Astrocyte of the hippocampus (primary cell): Measurements from ENCODE around the gene LIPC.

Experiments
- DNase-seq: peaks from one replicate; pipeline ENCODE4 v3.0.0; 2011; ENCODE audit warnings: low read depth, low spot score

The LIPC gene

DNA sequence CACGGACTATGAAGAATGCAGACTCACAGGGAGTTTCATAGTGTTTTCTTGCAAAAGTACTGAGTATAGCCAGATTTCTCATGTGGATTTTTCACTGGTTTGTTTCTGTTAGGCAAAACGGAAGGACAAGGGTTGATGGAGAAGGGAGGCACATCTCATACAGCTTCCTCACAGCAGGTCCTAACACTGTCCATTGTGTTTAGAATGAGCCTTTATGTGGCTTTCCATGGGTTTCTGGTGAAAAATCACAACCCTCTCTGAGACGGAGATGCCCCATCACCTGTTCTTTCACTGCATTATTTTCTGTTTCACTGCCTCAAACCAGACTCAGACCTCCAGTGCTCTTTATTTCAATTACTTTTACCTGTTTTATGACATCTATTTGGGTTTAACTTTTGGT lies 25.0 kb upstream of the LIPC start:
- DNase-seq, result no peak

DNA sequence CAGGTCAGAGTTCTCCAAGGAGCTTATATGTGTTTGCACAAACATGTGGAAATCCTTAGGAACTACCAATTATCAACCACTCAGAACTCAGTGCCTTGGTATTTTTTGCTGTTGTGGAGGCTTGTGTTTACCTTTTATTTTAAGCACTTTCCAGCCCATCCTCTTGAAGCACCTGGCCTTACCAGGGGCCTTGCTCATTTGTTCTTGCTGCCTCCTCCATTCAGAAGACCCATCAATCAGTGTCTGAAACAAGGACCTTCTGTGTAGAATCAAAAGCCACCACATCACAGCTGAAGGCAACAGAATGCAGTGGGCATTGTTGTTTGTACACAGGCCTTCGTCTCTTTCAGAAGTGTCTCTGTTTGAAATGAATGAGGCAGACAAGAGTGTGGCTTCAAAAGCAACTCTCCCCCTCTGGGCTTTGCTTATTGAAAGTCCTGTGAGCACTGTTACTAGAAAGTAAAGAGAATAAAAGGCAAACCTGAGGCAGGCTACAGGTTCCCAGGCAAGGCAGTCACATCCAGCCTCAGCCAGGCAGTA lies 24.5 kb upstream of the LIPC start:
- DNase-seq, result no peak

DNA sequence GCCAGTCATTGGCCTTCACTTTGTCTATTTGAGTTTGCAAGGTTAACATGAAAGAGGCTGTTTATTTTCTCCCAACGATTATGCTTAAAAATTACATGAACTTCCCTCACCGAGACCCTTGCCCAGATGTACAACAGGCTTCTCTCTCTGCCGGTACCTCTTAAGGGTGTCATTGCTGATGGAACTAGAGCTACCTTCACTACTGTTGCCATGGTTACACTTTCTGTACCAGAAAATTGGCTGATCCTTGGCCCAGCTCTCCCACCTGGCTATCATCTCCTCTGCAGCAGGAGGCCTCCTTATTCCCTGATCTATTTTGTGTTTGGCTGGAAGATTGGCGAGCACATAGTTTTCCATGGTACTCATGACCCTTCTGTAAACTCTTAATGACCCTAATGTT lies 24.0 kb upstream of the LIPC start:
- DNase-seq, result no peak

DNA sequence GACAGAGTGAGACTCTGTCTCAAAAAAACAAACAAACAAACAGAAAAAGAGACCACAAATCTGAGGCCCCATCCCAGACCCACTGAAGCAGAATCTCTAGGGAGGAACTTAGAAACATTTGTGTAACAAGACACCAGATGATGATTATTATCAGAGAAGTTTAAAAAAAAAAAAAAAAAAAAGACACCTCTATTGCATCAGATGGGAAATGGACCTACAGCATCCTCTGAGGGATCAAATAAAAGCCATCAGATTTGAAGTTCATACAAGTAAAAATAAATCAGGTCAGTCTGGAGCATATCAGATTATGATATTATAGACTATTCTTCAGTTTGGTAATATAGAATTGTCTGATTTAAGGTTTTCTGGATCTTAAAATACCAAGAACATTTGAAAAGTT lies 21.9 kb upstream of the LIPC start:
- DNase-seq, result no peak

DNA sequence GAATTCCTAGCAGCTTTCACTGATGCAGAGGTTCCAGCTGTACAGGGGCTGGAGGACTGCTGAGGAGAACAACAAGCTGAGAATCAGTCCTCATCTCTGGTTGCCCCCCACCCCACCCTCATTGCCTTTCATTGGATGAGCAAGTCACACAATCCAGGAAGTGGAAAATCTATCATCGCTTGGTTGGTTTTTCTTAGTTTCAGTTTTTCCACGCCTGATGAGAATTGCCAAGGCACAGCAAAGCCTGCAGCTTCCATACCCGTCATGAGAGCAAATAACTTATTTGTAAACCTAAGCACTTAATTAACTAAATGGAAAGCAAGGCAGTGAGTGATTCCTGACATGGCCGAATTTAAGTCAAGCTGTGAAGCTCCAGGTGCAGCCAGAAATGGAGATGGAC lies 21.4 kb upstream of the LIPC start:
- no peak for DNase-seq

DNA sequence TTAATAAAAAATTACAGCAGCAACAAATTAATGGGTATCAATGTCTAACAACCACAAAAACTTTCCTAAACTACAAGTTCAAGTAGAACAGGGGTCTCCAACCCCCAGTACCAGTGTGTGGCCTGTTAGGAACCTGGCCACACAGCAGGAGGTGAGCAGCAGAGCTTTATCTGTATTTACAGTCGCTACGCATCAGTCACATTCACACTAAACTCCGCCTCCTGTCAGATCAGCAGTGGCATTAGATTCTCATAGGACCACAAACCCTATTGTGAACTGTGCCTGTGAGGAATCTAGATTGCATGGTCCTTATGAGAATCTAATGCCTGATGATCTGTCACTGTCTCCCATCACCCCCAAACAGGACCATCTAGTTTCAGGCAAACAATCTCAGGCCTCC lies 18.5 kb upstream of the LIPC start:
- DNase-seq, result no peak

DNA sequence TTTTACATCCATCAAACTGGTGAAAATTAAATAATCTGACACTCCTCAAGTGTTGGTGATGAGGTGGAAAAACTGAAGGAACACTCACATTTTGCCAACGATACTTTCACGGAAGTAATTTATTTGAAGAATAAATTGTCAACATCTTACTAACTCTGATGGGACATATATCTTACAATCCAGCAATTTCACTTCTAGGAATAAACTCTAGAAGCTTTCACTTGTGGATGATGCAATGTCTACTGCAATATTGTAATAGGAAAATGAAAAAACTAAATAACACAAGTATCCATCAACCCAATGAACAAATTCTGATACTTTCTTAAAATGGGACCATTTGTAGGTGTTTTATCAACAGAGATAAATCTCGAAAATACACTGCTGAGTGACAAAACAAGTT lies 16.2 kb upstream of the LIPC start:
- DNase-seq, result no peak

DNA sequence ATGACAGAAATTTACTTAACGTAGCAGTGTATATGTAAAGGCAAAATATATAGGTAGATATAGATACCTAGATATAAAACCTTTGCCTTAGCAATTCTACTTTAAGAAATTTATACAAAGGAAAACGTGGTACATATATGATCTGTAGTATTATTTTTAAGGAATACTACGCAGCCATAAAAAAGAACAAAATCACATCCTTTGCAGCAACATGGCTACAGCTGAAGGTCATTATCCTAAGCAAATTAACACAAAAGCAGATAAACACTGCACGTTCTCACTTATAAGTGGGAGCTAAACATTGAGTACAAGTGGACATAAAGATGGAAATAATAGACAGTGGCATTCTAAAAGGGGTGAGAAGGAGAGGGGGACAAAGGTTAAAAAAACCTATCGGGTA lies 14.8 kb upstream of the LIPC start:
- DNase-seq, result no peak

DNA sequence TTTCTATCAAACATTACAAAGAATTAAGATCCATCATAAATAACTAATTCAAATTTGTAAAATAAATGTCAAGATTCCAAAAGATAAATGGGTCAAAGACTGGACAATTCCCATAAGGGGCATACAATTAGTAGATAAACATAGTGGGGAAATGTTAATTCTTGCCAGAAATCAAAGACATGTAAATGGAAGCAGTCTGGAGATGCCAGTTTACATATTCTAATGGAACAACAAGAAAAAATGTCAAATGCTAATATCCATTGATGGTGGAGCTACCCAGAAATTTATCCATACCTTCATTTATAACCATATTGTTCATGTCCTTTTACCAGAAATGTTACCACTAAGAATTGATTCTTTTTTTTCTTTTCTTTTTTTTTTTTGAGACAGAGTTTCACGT lies 13.7 kb upstream of the LIPC start:
- DNase-seq, result no peak

DNA sequence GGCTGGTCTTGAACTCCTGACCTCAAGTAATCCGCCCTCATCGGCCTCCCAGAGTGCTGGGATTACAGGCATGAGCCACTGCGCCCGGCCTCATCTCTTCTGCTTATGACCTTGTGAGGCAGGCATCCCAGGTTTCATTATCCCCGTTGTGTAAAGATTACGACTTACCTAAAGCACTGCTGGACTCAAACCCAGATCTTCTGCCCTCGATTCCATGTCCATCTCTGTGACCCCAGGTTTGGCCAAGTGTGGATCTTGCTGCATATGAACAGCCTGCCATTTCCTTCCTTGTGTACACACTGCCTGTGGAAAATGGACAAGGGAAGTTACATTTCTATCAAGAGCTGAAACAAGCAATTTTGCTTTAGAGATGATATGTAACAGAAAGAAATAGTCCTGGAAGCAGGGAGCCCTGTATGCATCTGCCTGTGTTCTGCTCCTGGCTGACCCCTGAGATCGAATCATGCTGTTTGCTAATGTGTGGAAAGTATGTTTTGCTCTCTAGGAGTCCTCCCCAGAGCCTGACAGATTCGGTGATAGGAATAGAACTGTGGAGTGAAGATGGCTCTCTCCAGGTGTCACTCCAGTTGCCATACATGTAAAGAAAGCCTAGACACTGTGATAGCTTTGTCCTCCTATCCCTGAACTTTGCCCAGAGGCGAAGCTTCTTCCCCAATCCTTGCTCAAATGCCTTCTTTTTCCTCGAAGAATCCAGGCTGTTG lies 11.8 kb upstream of the LIPC start:
- no peak for DNase-seq

DNA sequence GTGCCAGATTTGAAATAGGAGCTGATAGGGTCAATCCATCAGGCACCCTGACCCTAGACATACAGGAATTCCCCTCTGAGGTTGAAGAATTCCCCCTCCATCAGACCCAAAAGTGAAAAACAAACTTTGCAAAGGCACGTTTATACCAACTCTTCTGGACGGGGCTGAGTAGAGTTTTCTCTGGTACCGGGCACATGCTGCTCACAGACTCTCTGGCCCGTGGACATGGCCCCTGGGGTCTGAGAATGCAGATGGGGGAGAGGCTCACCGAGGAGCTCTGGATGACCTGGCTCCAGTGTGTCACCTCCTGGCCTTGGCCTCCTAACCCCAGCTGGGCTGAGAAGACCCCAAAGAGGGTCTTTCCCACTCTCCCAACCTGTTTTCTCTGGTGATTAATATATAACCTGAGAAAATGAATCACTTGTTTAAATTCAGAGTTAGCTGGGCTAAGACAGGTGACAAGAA lies 11.2 kb upstream of the LIPC start:
- DNase-seq, result no peak

DNA sequence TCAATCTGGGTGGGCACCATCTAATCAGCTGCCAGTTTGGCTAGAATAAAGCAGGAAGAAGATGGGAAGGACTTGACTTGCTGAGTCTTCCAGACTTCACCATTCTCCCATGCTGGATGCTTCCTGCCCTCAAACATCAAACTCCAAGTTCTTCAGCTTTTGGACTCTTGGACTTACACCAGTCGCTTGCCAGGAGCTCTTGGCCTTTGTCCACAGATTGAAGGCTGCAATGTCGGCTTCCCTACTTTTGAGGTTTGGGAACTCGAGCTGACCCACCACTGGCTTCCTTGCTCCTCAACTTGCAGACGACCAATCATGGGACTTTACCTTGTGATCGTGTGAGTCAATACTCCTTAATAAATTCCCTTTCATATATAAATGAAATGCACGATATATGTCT lies 8.6 kb upstream of the LIPC start:
- DNase-seq, result no peak

DNA sequence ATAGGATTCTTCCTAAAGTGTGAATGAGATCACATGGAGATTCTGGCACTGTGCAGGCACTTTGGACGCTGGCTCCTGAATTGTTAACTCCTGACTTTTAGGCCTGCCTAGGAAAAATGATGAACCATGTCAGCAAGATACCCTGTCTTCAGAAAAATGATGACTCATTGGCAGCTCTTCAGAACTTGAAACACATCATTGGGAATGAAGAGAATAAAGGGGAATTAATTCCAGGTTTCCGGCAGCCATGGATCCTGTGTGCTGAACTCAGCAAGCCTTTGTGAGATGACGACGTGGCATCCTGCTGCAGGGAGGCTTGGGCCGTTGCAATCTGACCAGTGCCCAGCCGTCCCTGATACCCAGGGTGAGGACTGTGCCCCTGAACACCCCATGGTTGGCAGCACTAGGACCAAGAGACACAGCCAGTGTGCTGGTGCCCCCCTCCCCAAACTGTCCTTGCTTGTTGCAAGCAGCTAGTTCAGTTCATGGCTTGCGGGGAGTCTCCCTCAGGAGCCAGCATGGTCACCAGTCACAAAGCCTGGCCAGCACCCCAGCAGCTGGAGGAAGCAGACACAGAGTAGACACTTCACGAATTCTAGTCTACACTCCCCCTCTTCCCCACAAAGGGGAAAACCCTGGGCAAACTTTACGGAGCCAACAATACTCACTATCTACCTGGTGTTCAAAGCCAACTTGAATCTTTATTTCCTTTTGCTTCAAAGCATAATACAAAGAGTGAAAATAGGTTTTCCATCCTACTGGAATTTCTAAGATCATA lies 7.8 kb upstream of the LIPC start:
- DNase-seq, result no peak

DNA sequence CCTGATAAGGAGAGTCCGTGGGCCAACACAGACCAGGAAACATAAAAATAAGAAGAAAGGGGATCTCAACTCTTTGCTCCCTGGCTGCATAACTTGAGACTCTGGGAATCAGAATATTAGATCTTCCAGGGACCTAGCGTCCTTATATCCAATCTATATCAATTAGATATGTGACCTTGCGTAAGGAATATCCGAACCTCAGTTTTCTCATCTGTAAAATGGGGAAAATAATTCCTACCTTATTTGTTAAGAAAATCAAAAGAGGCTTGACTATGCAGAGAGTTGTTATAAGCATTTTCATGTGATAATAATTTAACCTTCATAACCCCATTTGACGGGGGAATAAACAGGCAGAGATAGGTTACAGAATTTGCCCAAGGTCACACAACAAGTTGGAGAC lies 7.1 kb upstream of the LIPC start:
- no peak for DNase-seq

DNA sequence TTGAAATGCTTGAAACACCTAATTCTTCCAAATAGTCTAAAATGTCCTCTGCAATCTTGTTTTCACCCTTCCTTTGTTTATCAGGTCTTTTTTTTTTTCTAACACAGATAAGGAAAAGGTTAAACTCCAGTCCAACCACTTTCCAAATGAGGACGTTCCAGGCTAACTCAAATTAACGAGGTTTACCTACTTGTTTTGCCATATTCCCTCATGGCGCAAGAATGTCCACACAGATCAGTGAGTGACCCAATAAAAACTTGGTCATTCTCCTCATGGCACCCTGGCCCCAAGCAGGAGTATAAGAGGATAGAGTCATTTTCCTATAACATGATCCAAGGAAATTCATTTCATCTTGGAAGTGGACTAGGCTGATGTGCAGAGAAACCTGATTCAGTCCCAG lies 6.6 kb upstream of the LIPC start:
- DNase-seq, result no peak

DNA sequence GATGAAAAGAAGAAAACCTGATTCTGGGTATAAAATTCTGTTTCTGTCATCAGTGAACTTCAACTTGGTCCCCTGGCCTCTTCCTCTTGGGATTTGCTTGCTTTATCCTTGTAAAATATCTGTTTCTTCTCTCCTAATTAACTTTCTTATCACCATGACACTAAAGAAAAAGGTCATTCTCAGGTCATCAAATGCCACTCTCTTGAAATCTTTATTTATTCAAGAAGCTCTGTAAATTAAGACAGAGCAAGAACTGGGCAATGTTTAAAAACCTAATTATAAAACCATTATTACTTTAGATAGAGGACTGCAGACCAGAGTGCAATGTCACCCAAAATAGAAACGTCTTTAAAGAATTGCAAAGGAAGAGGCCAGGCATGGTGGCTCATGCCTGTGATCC lies 6.0 kb upstream of the LIPC start:
- DNase-seq, result no peak

DNA sequence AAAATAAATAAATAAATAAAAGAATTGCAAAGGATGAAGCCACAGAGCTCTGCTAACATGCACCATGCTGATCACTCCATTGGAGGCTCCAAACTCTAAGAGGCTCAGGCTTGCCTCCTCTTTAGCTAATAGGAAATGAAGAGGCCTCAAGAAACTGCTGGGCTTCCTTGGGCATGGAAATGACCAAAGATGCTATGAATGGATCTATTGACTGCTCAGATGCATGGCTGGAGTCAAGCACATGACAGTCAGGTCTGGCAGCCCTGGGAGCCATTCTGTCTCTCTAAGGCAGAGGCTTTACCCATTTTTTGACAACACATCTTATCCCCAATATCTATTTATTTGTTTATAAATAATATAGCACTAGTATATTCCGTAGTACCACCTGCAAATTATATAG lies 5.3 kb upstream of the LIPC start:
- DNase-seq, result no peak

DNA sequence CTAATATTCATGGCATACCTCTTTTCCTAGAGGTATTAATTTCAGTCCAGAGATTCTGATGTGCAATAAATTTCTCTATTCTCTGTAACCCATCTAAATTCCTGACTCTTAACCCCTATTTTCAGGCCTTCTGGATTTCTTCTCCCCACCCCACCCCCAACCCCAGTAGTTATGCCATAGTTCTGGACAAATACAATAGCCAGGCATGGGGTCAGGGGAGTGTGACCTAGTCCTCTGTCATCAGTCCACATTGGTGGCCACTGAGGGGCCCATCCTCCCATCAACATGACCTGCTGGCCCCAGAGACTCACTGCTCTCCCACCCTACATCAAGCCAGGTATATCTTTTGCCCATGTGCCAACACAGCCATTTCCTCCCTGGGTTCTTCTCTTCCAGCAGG lies 3.8 kb upstream of the LIPC start:
- no peak for DNase-seq

DNA sequence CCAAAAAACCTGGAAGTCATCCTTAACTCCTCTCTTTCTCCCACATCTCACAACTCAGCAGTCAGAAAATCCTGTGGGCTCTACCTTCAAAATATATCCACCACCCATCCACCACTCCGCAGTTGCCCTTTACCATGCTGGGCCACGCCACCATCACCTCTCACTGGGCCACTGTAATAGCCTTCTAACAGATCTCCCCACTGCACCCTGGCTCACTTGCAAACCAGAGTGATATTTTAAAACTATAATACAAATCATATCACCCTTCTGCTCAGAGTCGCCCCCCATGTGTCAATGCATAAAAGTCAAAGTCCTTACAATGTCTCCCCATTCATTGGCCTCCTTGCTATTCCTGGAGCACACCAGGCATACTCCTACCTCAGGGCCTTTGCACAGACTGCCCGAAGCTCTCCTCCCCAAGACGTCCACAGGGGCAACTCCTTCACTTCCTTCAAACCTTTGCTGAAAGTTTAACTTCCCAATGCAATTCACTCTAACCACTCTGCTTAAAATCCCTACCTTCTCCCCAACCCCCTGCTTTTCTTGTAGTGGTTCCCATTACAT lies 1.5 kb upstream of the LIPC start:
- DNase-seq, result no peak

DNA sequence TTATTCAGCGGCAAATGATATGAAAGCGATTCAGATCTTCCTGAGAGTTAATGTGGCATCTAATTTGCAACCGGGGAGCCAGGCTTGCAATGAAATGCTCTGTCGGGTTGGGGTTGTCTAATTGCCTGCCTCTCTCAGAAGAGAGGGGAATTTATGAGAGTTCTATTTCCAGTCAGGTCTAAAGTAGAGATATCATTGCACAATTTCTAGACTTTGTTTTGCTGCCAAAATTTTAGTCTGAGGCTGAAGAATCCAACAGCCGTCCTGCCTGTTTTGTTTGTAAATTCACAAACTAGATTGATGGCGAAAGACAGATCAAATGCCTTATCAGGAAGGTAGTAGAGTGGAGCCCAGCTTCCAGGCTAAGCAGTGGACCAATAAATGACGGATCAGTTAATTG lies 610 bp downstream of the LIPC start:
- no peak for DNase-seq

DNA sequence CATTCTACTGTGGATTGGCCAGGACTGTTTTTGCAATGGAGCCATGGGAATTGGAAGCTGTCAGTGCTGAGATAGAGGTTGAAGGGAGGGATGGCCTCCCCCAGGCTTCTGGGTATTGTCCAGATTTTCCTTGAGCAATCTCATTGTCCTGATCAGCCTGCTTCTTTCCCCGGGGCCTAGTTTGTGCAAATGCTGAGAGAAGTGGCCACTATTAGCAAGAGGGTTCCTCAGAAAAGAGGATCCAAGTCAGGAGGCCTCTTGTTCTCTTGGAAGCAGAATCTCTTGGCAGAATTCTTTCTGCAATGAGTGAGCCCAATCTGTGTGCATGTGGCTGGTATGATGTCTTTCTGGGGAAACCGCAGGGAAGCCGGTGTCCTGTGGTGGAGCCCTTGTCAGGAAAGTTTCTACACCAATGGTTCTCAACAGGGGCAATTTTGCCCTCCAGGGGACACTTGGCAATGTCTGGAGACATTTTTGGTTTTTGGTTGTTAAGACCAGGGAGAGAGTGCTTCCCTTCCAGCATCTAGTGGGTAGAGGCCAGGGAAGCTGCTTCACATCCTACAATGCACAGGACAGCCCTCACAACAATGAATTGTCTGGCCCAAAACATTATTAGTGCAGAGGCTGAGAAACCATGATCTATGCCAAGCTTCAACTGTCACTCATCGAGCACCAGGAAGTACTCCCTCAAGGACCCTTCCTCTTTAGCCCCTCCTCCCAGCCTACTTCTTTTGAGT lies 2.0 kb downstream of the LIPC start:
- peak; percentile 41 for DNase-seq

DNA sequence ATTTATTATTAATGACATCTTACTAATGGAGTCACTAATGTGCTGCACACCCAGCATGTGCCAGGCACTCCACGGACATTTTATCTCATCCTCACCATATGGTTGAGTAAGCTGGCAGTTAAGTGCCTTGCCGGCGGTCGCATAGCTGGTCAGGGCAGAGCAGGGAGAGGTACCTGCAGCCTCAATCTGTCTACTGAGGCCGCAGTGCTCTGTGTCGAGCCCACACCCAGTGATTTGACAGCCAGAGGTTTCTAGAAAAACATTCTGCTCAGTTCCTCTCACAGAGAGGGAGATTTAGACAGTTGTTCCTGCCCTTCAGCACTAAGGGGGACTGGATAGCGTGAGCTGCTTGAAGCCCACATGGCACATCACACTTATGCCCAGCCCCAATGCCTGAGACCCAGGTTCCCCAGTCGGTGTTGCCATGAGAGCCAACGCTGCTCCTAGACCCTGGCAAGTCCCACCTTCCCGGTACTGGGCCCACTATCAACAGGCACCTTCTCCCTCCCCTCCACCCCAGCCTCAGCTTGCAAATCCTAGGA lies 2.6 kb downstream of the LIPC start:
- no peak for DNase-seq
